Stimulated activated naive CD8-positive, alpha-beta T cell treated with anti-CD3 and anti-CD28 coated beads, Interleukin-15, amount 100 ng/mL, for 72 hours (primary cell): Measurements from ENCODE around the gene KLRC1.
"Not testable (repeated sequence)": the region's sequence is repeated elsewhere in the genome, so short reads cannot be mapped to it uniquely, and the experiment has no call there.

ENCODE experiments used
- ATAC-seq: fragments of 150-1000 bp; cut with Tn5 transposase; 2 replicates; pipeline ENCODE4 v1.10.0; 2021; ENCODE audit warnings: mild to moderate bottlenecking, moderate library complexity
- DNase-seq, 2 donors: peaks; one replicate each; pipeline ENCODE4 v3.0.0; 2021 to 2022
- H3K27ac Mint-ChIP-seq, 2 donors: one replicate each; pipeline ENCODE4 v1.8.0; 2022; ENCODE audit warnings: mild to moderate bottlenecking in 2 of 2, mixed read lengths in 2 of 2, moderate library complexity in 2 of 2
- H3K27me3 Mint-ChIP-seq: one replicate; pipeline ENCODE4 v1.8.0; 2022; ENCODE audit warnings: mixed read lengths
- H3K4me1 Mint-ChIP-seq: one replicate; pipeline ENCODE4 v1.8.0; 2022; ENCODE audit warnings: mild to moderate bottlenecking, mixed read lengths
- H3K4me3 Mint-ChIP-seq, 2 donors: one replicate each; pipeline ENCODE4 v1.8.0; 2022; ENCODE audit warnings: mild to moderate bottlenecking in 2 of 2, mixed read lengths in 2 of 2, moderate library complexity in 1 of 2
- H3K9me3 Mint-ChIP-seq, 2 donors: one replicate each; pipeline ENCODE4 v1.8.0; 2022; ENCODE audit warnings: mixed read lengths in 2 of 2

KLRC1 gene

GRCh38 chr12:10453156-10453555 is at the start of gene KLRC1:
TSS of gene KLRC1 (minus strand) at chr12:10453377. CDS start at chr12:10451156, 2,221 bp downstream.
- Mint-ChIP-seq H3K4me1 (peaks cover 15% of the 10 kb centered on the region), H3K27ac (no peak within 1 kb of the TSS), H3K27me3 (no peaks in the 10 kb centered on the region), H3K4me3 (peak within 1 kb of the TSS in 1 of 2 donors; percentile 64), H3K9me3 (peaks cover 37 to 40% of the 10 kb centered on the region in 2 donors)
- ATAC-seq (peak; percentile 86), DNase-seq (no peak)

DNA sequence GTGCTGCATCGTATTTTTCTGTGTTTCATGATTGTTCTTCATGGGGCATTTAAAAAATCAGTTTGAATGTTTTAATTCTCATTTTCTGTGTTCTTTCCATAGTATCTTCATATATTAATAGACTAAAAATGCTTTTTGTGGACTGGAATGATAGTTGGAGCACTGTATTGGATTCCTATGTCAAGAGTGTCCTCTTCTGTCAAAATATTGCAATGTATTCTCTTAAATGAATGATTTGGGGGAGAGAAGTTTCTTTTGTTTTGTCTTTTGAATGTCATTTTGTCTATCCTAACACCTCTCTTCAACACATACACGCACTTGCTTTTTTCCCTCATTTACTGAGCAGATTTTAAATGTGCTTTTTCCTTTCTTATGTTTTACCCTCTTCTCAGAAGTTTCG is 47.9 kb upstream of the KLRC1 start:
- no peaks in the 10 kb centered on the region for H3K27me3 Mint-ChIP-seq
- DNase-seq (no peak), ATAC-seq (no peak)
- H3K4me1 Mint-ChIP-seq = peaks cover 51% of the 10 kb centered on the region
- H3K4me3 Mint-ChIP-seq = peak overlapping the region; percentile 35 to 83
- H3K9me3 Mint-ChIP-seq = peaks cover 5 to 9% of the 10 kb centered on the region in 2 donors
- H3K27ac Mint-ChIP-seq = peak overlapping the region in 1 of 2 donors; percentile 84

DNA sequence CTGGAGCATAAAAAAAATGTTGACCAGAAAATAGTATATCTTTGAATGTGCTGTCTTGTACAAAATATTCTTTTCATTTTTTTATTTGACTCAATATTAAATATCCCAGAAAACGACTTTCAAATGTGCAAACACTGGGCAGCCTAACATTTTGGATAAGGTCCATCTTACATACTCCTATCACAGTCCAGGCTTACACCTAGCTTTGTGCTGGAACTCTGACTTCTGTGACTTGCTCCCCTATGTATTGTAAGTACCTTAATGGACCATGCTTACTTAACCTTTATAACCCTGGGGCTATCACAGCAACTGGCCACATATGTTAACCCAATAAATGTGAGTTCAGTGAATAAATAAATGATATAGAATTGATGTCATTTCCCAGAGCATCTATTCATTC is 44.9 kb upstream of the KLRC1 start:
- H3K4me3 Mint-ChIP-seq = peak overlapping the region; percentile 67 to 71
- H3K4me1 Mint-ChIP-seq = peaks cover 61% of the 10 kb centered on the region
- DNase-seq (no peak), ATAC-seq (peak; percentile 17)
- H3K27ac Mint-ChIP-seq = peak overlapping the region; percentile 88 to 93
- no peaks in the 10 kb centered on the region for H3K27me3 Mint-ChIP-seq
- peaks cover 15 to 20% of the 10 kb centered on the region in 2 donors for H3K9me3 Mint-ChIP-seq

- DNase-seq = peak; percentile 68 to 85
- Mint-ChIP-seq H3K27ac (peak overlapping the region; percentile 88 to 93), H3K4me1 (peaks cover 58% of the 10 kb centered on the region), H3K4me3 (peak overlapping the region; percentile 67 to 71), H3K9me3 (peaks cover 12 to 20% of the 10 kb centered on the region in 2 donors), H3K27me3 (no peaks in the 10 kb centered on the region)
- peak; percentile 100 for ATAC-seq
These were observed 44.4 kb upstream of the KLRC1 start for GRCh38 chr12:10497602-10498001.

DNA sequence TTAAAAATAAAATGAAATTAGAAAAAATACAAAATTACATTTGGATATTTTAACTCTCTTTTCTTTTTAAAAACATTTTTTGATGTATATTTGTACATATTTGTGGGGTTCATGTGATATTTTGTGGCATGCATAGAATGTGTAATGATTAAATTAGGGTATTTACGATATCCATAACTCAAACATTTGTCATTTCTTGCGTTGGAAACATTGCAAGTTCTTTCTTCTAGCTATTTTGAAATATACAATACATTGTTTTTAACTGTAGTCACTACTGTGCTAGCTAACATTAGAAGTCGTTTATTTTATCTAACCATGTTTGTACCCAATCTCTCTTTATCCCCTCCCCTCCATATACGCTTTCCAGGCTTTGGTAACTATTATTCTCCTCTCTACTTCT is 38.6 kb upstream of the KLRC1 start:
- H3K4me1 Mint-ChIP-seq = peaks cover 37% of the 10 kb centered on the region
- no peak overlapping the region for H3K27ac Mint-ChIP-seq
- no peaks in the 10 kb centered on the region for H3K27me3 Mint-ChIP-seq
- ATAC-seq = no peak
- H3K4me3 Mint-ChIP-seq = no peak overlapping the region
- H3K9me3 Mint-ChIP-seq = peaks cover 19 to 37% of the 10 kb centered on the region in 2 donors
- no peak for DNase-seq

GRCh38 chr12:10487328-10487727 is 34.2 kb upstream of the KLRC1 start:
- not testable (repeated sequence) for H3K27me3 Mint-ChIP-seq, H3K27ac Mint-ChIP-seq, ATAC-seq, H3K4me3 Mint-ChIP-seq, DNase-seq
- Mint-ChIP-seq H3K4me1 (peaks cover 21% of the 10 kb centered on the region), H3K9me3 (peaks cover 38 to 47% of the 10 kb centered on the region in 2 donors)

GRCh38 chr12:10481901-10482300 is 28.7 kb upstream of the KLRC1 start:
- not testable (repeated sequence) for ATAC-seq, H3K27ac Mint-ChIP-seq, DNase-seq, H3K27me3 Mint-ChIP-seq
- H3K4me3 Mint-ChIP-seq = peak overlapping the region in 1 of 2 donors; percentile 45
- peaks cover 34 to 40% of the 10 kb centered on the region in 2 donors for H3K9me3 Mint-ChIP-seq
- peaks cover 18% of the 10 kb centered on the region for H3K4me1 Mint-ChIP-seq

GRCh38 chr12:10472808-10473207 is 19.6 kb upstream of the KLRC1 start:
- not testable (repeated sequence) for H3K27me3 Mint-ChIP-seq

GRCh38 chr12:10469701-10470100 is 16.5 kb upstream of the KLRC1 start:
- Mint-ChIP-seq H3K27me3 (no peaks in the 10 kb centered on the region), H3K4me1 (peaks cover 19% of the 10 kb centered on the region), H3K9me3 (peaks cover 40 to 52% of the 10 kb centered on the region in 2 donors), H3K4me3 (no peak overlapping the region), H3K27ac (no peak overlapping the region)
- DNase-seq = no peak
- no peak for ATAC-seq

More at GRCh38 chr12:10472808-10473207, 19.6 kb upstream of the KLRC1 start:
- not testable (repeated sequence) for DNase-seq, ATAC-seq, H3K4me3 Mint-ChIP-seq, H3K27ac Mint-ChIP-seq
- peaks cover 13% of the 10 kb centered on the region for H3K4me1 Mint-ChIP-seq
- H3K9me3 Mint-ChIP-seq = peaks cover 41 to 51% of the 10 kb centered on the region in 2 donors

DNA sequence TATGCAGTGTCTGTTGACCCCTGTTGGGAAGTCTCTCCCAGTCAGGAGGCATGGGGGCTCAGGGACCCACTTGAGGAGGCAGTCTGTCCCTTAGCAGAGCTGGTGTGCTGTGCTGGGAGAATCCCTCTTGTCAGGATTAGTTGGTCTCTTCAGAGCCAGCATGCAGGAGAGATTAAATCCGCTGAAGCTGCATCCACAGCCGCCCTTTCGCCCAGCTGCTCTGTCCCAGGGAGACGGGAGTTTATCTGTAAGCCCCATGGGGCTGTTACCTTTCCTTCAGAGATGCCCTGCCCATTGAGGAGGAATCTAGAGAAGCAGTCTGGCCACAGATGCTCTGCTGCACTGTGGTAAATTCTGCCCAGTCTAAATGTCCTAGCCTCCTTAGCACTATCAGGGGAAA is 13.1 kb upstream of the KLRC1 start:
- no peak for DNase-seq
- Mint-ChIP-seq H3K4me1 (peaks cover 19% of the 10 kb centered on the region), H3K9me3 (peaks cover 54 to 74% of the 10 kb centered on the region in 2 donors), H3K4me3 (no peak overlapping the region), H3K27me3 (no peaks in the 10 kb centered on the region), H3K27ac (no peak overlapping the region)
- ATAC-seq = no peak

- no peak for ATAC-seq
- Mint-ChIP-seq H3K9me3 (peaks cover 66 to 74% of the 10 kb centered on the region in 2 donors), H3K4me3 (no peak overlapping the region), H3K4me1 (peaks cover 11% of the 10 kb centered on the region), H3K27ac (no peak overlapping the region), H3K27me3 (no peaks in the 10 kb centered on the region)
- no peak for DNase-seq
These were observed 4.6 kb upstream of the KLRC1 start for GRCh38 chr12:10457760-10458159.

DNA sequence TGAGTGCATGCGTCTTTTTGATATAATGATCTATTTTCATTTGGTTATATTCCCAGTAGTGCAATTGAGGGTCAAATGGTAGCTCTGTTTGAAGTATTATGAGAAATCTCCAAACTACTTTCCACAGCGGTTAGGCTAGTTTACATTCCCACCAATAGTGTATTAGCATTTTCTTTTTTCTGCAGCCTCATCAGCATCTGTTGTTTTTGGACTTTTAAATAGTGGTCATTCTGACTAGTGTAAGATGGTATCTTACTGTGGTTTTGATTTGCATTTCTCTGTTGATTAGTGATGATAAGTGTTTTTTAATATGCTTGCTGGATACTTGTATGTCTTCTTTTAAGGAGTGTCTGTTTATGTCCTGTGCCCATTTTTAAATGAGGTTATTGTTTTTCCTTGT is 3.7 kb upstream of the KLRC1 start:
- no peak overlapping the region for H3K4me3 Mint-ChIP-seq
- H3K27me3 Mint-ChIP-seq = no peaks in the 10 kb centered on the region
- H3K9me3 Mint-ChIP-seq = peaks cover 57 to 65% of the 10 kb centered on the region in 2 donors
- H3K27ac Mint-ChIP-seq = no peak overlapping the region
- DNase-seq = no peak
- peaks cover 11% of the 10 kb centered on the region for H3K4me1 Mint-ChIP-seq
- ATAC-seq = no peak

DNA sequence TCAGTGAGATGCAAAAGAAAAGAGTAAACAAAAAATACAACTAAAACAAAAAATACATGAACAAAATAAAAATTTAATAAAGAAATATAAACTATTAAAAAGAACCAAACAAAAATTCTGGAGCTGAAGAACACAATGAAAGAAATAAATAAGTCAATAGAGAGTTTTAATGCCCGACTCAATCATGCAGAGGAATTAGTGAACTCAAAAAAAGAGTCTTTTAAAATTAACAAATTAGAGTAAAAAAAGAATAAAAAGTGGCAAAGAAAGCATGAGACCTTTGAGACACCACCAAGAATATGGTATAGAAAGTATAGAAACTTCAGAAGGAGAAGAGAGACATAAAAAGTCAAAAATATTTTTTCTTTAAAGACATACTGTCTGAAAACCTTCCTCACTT is 2.6 kb upstream of the KLRC1 start:
- Mint-ChIP-seq H3K27me3 (no peaks in the 10 kb centered on the region), H3K4me3 (no peak overlapping the region), H3K9me3 (peaks cover 54 to 59% of the 10 kb centered on the region in 2 donors), H3K27ac (no peak overlapping the region), H3K4me1 (peaks cover 11% of the 10 kb centered on the region)
- no peak for DNase-seq
- no peak for ATAC-seq

DNA sequence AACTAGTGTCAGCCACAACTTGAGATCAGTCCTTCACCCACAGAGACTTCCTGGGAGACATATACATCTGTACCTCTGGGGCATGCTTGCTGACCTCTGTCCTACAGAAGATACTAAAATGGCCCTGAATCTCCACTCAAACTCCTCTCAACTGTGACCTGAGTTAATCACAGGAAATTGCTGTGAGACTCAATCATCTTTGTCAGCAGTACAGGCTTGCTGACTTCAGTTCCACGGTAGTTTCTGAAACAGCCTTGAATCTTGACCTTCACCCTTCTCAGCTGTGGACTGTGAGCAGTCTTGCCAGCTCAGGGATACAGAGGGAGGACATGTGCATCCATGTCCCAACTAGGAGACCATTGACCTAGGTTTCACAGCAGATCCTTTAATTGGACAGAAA is 1.4 kb upstream of the KLRC1 start:
- Mint-ChIP-seq H3K27me3 (no peaks in the 10 kb centered on the region), H3K27ac (no peak overlapping the region), H3K4me3 (no peak overlapping the region), H3K9me3 (peaks cover 41 to 47% of the 10 kb centered on the region in 2 donors), H3K4me1 (peaks cover 11% of the 10 kb centered on the region)
- DNase-seq (no peak), ATAC-seq (no peak)

GRCh38 chr12:10448236-10448635 is 4.9 kb downstream of the KLRC1 start:
- DNase-seq (peak in 1 of 2 donors; percentile 19), ATAC-seq (peak; percentile 33)
- Mint-ChIP-seq H3K27me3 (no peaks in the 10 kb centered on the region), H3K4me3 (no peak overlapping the region), H3K4me1 (peaks cover 20% of the 10 kb centered on the region), H3K9me3 (peaks cover 8 to 9% of the 10 kb centered on the region in 2 donors), H3K27ac (no peak overlapping the region)

- DNase-seq, H3K27ac Mint-ChIP-seq, H3K9me3 Mint-ChIP-seq, H3K4me3 Mint-ChIP-seq, H3K27me3 Mint-ChIP-seq: not testable (repeated sequence)
- peaks cover 16% of the 10 kb centered on the region for H3K4me1 Mint-ChIP-seq
- peak; percentile 100 for ATAC-seq
These were observed 7.1 kb downstream of the KLRC1 start for GRCh38 chr12:10446052-10446451.

- ATAC-seq, H3K4me1 Mint-ChIP-seq: not testable (repeated sequence)
These were observed 12.0 kb downstream of the KLRC1 start for GRCh38 chr12:10441144-10441543.

More at GRCh38 chr12:10441144-10441543, 12.0 kb downstream of the KLRC1 start:
- not testable (repeated sequence) for DNase-seq, H3K27me3 Mint-ChIP-seq, H3K9me3 Mint-ChIP-seq, H3K4me3 Mint-ChIP-seq, H3K27ac Mint-ChIP-seq
